ENCODE measurements around the gene PTPRM.

DNA sequence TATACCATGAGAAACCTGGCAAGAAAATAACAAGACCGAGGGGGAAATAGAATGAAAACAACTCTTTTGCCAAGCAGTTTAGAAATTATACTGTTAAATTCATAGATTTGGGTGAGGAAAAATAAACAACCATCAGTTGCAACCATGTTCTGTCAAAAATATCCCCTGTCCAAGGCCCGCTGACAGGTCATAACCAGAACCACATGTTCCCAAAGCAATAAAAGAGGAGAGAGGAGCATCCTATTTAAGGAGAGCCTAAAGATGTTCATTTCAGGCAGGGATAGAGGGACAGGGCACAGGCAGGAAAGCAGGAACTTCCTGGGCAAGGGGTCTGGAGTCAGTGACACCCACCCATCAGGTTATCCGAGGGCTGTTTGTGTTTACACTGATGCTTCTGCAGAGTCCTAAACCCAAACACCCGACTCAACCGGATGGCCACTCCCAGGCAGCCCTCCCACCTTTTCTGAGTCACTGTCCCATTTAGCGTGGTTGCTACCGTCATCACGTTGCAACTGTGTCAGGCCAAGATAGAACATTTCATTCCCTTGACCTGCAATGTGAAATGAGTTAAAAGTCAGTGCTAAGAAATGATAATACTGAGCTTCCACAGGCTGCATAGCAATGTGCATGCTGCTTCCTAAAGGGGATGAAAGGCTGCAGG, 573.9 kb downstream of the PTPRM start:
- no peak for TF ChIP-seq EZH2 (IDR thresholded peaks at IDR 0.05; ENCODE audit: low read length)
- TF ChIP-seq, protein P1, sequence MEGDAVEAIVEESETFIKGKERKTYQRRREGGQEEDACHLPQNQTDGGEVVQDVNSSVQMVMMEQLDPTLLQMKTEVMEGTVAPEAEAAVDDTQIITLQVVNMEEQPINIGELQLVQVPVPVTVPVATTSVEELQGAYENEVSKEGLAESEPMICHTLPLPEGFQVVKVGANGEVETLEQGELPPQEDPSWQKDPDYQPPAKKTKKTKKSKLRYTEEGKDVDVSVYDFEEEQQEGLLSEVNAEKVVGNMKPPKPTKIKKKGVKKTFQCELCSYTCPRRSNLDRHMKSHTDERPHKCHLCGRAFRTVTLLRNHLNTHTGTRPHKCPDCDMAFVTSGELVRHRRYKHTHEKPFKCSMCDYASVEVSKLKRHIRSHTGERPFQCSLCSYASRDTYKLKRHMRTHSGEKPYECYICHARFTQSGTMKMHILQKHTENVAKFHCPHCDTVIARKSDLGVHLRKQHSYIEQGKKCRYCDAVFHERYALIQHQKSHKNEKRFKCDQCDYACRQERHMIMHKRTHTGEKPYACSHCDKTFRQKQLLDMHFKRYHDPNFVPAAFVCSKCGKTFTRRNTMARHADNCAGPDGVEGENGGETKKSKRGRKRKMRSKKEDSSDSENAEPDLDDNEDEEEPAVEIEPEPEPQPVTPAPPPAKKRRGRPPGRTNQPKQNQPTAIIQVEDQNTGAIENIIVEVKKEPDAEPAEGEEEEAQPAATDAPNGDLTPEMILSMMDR (optimal IDR thresholded peaks at IDR 0.05 in 1 of 3, IDR thresholded peaks at IDR 0.05 in 1 of 3, conservative IDR thresholded peaks at IDR 0.05 in 1 of 3; ENCODE audit: extremely low read depth in 1 of 3, insufficient read depth in 2 of 3, low read length in 3 of 3), result no peak
